ENCODE measurements around the gene PFKFB2.
A peak's percentile ranks its signal among the peaks of the same experiment; 100 is the strongest.

Gene PFKFB2

DNA sequence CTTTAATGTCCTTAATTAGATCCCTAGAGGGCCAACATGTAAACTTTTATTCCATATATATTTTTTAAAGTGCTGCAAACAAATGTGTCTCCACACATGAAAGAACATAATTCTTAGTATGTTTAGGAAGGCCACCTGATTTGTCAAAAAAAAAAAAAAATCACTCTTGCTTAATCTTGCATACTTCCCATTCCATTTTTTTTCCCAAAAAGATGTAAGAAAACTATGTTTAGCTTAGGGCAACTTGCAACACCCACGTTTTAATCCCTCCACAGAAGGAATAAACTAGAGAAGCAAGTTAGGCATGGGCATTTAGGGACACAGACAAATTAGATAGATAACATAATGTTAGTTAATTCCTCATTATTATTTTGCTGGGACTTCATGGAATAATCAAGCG lies 7.6 kb upstream of the PFKFB2 start:
- H3K4me3 Mint-ChIP-seq = no peak overlapping the region
- H3K4me1 Mint-ChIP-seq (ENCODE audit: low read depth) = peaks cover 55% of the 10 kb centered on the region
- no peaks in the 10 kb centered on the region for H3K27me3 Mint-ChIP-seq
- H3K36me3 Mint-ChIP-seq (ENCODE audit: low read depth) = peaks cover 60% of the 10 kb centered on the region
- H3K27ac Mint-ChIP-seq = no peak overlapping the region
- no peaks in the 10 kb centered on the region for H3K9me3 Mint-ChIP-seq

- no peak overlapping the region for H3K4me3 Mint-ChIP-seq
- H3K9me3 Mint-ChIP-seq = no peaks in the 10 kb centered on the region
- no peaks in the 10 kb centered on the region for H3K27me3 Mint-ChIP-seq
- peaks cover 70% of the 10 kb centered on the region for H3K4me1 Mint-ChIP-seq (ENCODE audit: low read depth)
- H3K27ac Mint-ChIP-seq = no peak overlapping the region
- peaks cover 59% of the 10 kb centered on the region for H3K36me3 Mint-ChIP-seq (ENCODE audit: low read depth)
Observed at GRCh38 chr1:207047505-207047904, 5.6 kb upstream of the PFKFB2 start.

DNA sequence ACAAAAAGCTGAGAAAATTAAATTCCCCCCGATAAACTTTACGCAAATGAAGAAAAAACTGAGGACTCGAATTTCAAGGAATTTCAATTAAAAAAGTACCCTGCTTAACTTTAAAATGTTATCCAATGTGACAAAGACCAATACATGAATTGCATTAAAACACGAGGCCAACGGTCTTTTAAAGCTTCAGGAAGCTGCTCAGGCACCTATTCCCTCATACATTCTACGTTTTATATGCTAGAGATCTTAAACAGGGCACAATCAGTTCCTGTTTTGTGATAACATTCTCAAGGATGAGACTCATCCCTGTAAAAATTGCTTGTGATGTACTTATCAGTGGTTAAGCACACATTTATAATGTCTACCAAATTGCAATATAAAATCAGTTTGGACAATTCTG lies 5.0 kb upstream of the PFKFB2 start:
- Mint-ChIP-seq H3K27ac (no peak overlapping the region), H3K9me3 (no peaks in the 10 kb centered on the region), H3K4me3 (no peak overlapping the region), H3K36me3 (ENCODE audit: low read depth) (peaks cover 53% of the 10 kb centered on the region), H3K4me1 (ENCODE audit: low read depth) (peaks cover 70% of the 10 kb centered on the region), H3K27me3 (no peaks in the 10 kb centered on the region)

GRCh38 chr1:207049054-207049453 lies 4.0 kb upstream of the PFKFB2 start:
- peaks cover 45% of the 10 kb centered on the region for H3K36me3 Mint-ChIP-seq (ENCODE audit: low read depth)
- no peaks in the 10 kb centered on the region for H3K27me3 Mint-ChIP-seq
- peaks cover 74% of the 10 kb centered on the region for H3K4me1 Mint-ChIP-seq (ENCODE audit: low read depth)
- H3K4me3 Mint-ChIP-seq = peak overlapping the region; percentile 99
- H3K27ac Mint-ChIP-seq = no peak overlapping the region
- H3K9me3 Mint-ChIP-seq = no peaks in the 10 kb centered on the region

DNA sequence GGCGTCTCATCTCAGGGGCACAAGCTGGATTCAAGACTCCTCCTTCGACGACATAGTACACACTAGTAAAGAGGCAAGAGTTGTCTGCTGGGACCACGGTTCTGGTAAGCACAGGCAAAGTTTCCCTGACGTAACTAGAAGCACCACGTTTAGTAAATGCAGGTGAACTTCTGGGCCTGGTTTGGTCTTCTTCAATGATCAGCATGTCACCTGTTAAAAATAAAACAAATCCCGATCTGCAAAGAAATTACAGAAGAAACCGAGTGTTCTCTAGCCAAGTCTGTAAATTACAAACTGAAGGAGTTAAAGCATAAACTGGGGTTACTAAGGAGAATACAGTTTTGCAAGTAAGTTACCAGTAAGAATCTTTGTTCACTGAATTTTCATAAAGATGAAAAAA lies 3.6 kb upstream of the PFKFB2 start:
- no peaks in the 10 kb centered on the region for H3K27me3 Mint-ChIP-seq
- H3K36me3 Mint-ChIP-seq (ENCODE audit: low read depth) = peaks cover 45% of the 10 kb centered on the region
- peaks cover 78% of the 10 kb centered on the region for H3K4me1 Mint-ChIP-seq (ENCODE audit: low read depth)
- H3K4me3 Mint-ChIP-seq = peak overlapping the region; percentile 99
- peak overlapping the region; percentile 63 for H3K27ac Mint-ChIP-seq
- H3K9me3 Mint-ChIP-seq = no peaks in the 10 kb centered on the region

DNA sequence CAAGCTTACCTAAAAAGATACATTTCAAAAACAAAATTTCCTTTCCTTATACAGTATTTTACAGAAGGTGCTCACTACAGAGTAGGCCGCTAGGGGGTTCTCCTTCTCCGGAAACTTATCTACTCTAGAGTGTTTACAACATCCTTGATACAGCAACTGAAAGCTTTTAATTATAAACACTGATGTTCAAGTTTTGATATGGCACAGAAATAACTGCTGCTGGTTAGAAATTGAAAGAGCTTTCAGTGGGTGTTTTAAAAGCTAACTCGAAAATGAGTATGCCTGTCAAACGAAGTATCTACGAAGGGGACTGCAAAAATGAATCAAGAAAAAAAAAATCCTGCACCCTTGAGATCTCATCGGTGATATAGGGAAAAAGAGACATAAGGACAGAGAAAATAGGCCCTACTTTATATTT lies 3.1 kb upstream of the PFKFB2 start:
- H3K4me1 Mint-ChIP-seq (ENCODE audit: low read depth) = peaks cover 78% of the 10 kb centered on the region

GRCh38 chr1:207050480-207051190 lies 2.4 kb upstream of the PFKFB2 start:
- Mint-ChIP-seq H3K27me3 (no peaks in the 10 kb centered on the region), H3K27ac (peak overlapping the region; percentile 98), H3K4me3 (peak overlapping the region; percentile 99), H3K9me3 (no peaks in the 10 kb centered on the region), H3K4me1 (ENCODE audit: low read depth) (peaks cover 74% of the 10 kb centered on the region), H3K36me3 (ENCODE audit: low read depth) (peaks cover 36% of the 10 kb centered on the region)

More for the DNA sequence above, 3.1 kb upstream of the PFKFB2 start:
- H3K36me3 Mint-ChIP-seq (ENCODE audit: low read depth) = peaks cover 40% of the 10 kb centered on the region
- H3K9me3 Mint-ChIP-seq = no peaks in the 10 kb centered on the region
- no peaks in the 10 kb centered on the region for H3K27me3 Mint-ChIP-seq
- peak overlapping the region; percentile 98 for H3K27ac Mint-ChIP-seq
- peak overlapping the region; percentile 99 for H3K4me3 Mint-ChIP-seq

DNA sequence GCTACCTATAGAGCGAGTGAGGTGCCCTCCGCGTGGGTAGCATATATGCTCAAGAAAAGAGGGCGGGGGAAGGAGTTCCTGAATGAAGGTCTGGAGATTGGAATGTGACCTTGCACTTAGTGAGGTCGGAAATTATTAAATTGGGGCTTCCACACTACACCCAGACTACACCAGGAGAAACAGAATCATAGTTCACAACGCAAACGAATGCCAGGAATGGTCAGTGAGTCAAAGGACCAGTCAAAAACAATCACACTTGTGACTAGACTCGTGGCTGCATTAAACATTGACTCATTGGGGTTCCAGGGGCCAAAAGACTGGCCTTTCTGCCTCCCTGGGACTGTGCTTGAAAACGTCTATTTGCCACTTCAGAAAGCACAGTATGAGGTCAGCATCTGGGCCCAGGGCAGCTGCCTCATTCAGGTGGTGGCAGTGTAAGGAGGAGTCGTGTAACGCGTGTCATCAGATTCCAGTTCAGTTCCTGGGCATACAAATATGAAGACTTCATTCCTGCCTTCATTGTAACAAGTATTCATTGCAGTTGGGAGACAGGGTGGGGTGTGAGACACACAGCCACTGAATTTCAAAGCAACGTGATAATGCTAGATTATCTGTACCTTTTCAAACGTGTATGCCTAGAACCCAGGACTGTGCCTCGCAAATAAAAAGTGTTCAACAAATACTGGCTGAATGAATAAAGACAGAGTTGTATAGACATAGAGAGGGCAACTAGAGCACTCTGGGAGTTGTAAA lies 1.7 kb upstream of the PFKFB2 start, which contains the start of gene YOD1:
TSS of gene YOD1 (minus strand) at position 18 of the 753 bp plus-strand sequence. CDS start 178 bp downstream, outside the sequence.
- no peaks in the 10 kb centered on the region for H3K9me3 Mint-ChIP-seq
- H3K4me1 Mint-ChIP-seq (ENCODE audit: low read depth) = peaks cover 67% of the 10 kb centered on the region

GRCh38 chr1:207054491-207054890 lies 1.4 kb downstream of the PFKFB2 start:
- Mint-ChIP-seq H3K27ac (no peak overlapping the region), H3K4me1 (ENCODE audit: low read depth) (peaks cover 44% of the 10 kb centered on the region), H3K4me3 (no peak overlapping the region)

More for the DNA sequence above, 1.7 kb upstream of the PFKFB2 start, which contains the start of gene YOD1:
- H3K4me3 Mint-ChIP-seq = peak within 1 kb of the TSS; percentile 99
- H3K36me3 Mint-ChIP-seq (ENCODE audit: low read depth) = peaks cover 29% of the 10 kb centered on the region
- H3K27ac Mint-ChIP-seq = peak within 1 kb of the TSS; percentile 98
- no peaks in the 10 kb centered on the region for H3K27me3 Mint-ChIP-seq

GRCh38 chr1:207055386-207056001 lies 2.4 kb downstream of the PFKFB2 start:
- Mint-ChIP-seq H3K4me1 (ENCODE audit: low read depth) (peaks cover 39% of the 10 kb centered on the region), H3K9me3 (no peaks in the 10 kb centered on the region), H3K27me3 (no peaks in the 10 kb centered on the region), H3K4me3 (no peak overlapping the region), H3K27ac (no peak overlapping the region), H3K36me3 (ENCODE audit: low read depth) (no peaks in the 10 kb centered on the region)

More at GRCh38 chr1:207054491-207054890, 1.4 kb downstream of the PFKFB2 start:
- H3K9me3 Mint-ChIP-seq = no peaks in the 10 kb centered on the region
- no peaks in the 10 kb centered on the region for H3K27me3 Mint-ChIP-seq
- peaks cover 3% of the 10 kb centered on the region for H3K36me3 Mint-ChIP-seq (ENCODE audit: low read depth)

- H3K27ac Mint-ChIP-seq = no peak overlapping the region
- no peaks in the 10 kb centered on the region for H3K27me3 Mint-ChIP-seq
- no peak overlapping the region for H3K4me3 Mint-ChIP-seq
- H3K4me1 Mint-ChIP-seq (ENCODE audit: low read depth) = peaks cover 31% of the 10 kb centered on the region
- no peaks in the 10 kb centered on the region for H3K9me3 Mint-ChIP-seq
- H3K36me3 Mint-ChIP-seq (ENCODE audit: low read depth) = no peaks in the 10 kb centered on the region
Observed at GRCh38 chr1:207056673-207057072, 3.6 kb downstream of the PFKFB2 start.

GRCh38 chr1:207058252-207058651 lies 5.2 kb downstream of the PFKFB2 start:
- H3K27ac Mint-ChIP-seq = no peak overlapping the region
- H3K4me1 Mint-ChIP-seq (ENCODE audit: low read depth) = peaks cover 15% of the 10 kb centered on the region
- peaks cover 7% of the 10 kb centered on the region for H3K36me3 Mint-ChIP-seq (ENCODE audit: low read depth)
- H3K4me3 Mint-ChIP-seq = no peak overlapping the region
- H3K9me3 Mint-ChIP-seq = no peaks in the 10 kb centered on the region
- no peaks in the 10 kb centered on the region for H3K27me3 Mint-ChIP-seq

DNA sequence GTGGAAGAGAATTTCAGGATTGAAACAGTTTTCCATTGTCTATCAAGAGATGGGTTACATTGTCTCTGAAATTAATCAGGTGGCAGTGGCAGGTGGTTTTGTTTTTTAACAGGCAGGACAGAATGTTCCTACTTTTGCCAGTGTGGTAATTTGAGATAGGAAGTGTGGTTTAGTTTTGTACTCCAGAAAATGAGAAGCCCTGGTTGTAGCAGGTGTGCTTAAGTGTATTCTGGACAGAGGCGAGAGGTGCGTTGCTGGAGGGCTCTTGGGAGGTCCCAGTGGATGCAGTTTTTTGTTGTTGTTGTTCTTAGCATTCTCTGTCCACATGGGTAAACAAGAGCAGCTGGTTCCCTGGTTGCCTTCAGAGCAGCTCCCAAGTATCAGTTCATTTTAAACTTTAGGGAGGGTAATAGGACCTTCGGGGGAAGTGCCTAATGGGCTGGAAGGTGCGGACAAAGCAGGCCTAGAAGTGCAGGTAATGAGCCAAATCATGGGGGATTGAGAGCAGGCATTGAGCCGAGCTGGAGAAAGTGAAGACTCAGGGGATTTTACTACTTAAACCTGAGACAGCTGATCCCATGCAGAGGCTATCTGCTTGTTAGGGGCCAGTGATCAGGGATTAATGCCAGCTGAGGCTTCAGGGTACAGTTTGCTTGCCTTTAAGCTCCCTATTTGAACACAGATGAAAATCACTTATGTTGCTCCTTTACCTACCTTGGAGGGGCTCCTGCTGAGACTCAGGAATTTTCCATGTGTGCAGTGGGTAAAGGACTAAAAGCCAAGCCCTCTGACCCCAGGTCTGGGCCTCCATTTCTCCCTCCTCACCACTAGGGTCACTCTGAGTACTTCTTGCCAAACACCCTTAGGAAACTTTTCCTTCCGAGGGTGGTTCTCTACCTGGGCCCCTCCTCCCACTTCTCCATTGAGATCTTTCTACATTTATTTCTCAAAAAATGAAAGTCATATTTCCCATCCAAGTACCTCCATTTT lies 6.1 kb downstream of the PFKFB2 start:
- no peaks in the 10 kb centered on the region for H3K9me3 Mint-ChIP-seq
- H3K4me1 Mint-ChIP-seq (ENCODE audit: low read depth) = peaks cover 8% of the 10 kb centered on the region

GRCh38 chr1:207059881-207060280 lies 6.8 kb downstream of the PFKFB2 start:
- Mint-ChIP-seq H3K4me1 (ENCODE audit: low read depth) (peaks cover 1% of the 10 kb centered on the region), H3K9me3 (no peaks in the 10 kb centered on the region), H3K27me3 (no peaks in the 10 kb centered on the region), H3K27ac (no peak overlapping the region), H3K36me3 (ENCODE audit: low read depth) (peaks cover 10% of the 10 kb centered on the region), H3K4me3 (no peak overlapping the region)

More for the DNA sequence above, 6.1 kb downstream of the PFKFB2 start:
- no peak overlapping the region for H3K4me3 Mint-ChIP-seq
- no peak overlapping the region for H3K27ac Mint-ChIP-seq
- H3K36me3 Mint-ChIP-seq (ENCODE audit: low read depth) = peaks cover 10% of the 10 kb centered on the region
- no peaks in the 10 kb centered on the region for H3K27me3 Mint-ChIP-seq

All from stimulated activated naive CD8-positive, alpha-beta T cell treated with anti-CD3 and anti-CD28 coated beads, Interleukin-15, Interleukin-2, amounts not matched to agents 100 ng/mL and 50 ng/mL, for 24 hours (primary cell).